ENCODE measurements around the gene ARFGAP2.
"Not testable (repeated sequence)": the region's sequence is repeated elsewhere in the genome, so short reads cannot be mapped to it uniquely, and the experiment has no call there.

The ARFGAP2 gene

GRCh38 chr11:47176328-47177228 is at the start of gene ARFGAP2:
Gene ARFGAP2 (minus strand): TSS chr11:47176879. CDS start chr11:47176853, 26 bp downstream.
- peak; percentile 99 for DNase-seq (ENCODE audit: low spot score)

- DNase-seq (ENCODE audit: low spot score), result no peak
These were observed 49.1 kb upstream of the ARFGAP2 start for GRCh38 chr11:47225552-47226400.

GRCh38 chr11:47222696-47223095 is 46.0 kb upstream of the ARFGAP2 start:
- no peak for DNase-seq (ENCODE audit: low spot score)

GRCh38 chr11:47220401-47220821 is 43.7 kb upstream of the ARFGAP2 start:
- DNase-seq (ENCODE audit: low spot score), result no peak

GRCh38 chr11:47216121-47216798 is 39.6 kb upstream of the ARFGAP2 start:
- DNase-seq (ENCODE audit: low spot score), result peak; percentile 35

GRCh38 chr11:47215366-47215910 is 38.8 kb upstream of the ARFGAP2 start:
- DNase-seq (ENCODE audit: low spot score), result no peak

GRCh38 chr11:47213950-47214565 is 37.4 kb upstream of the ARFGAP2 start:
- DNase-seq (ENCODE audit: low spot score), result peak; percentile 97

- no peak for DNase-seq (ENCODE audit: low spot score)
These were observed 36.3 kb upstream of the ARFGAP2 start for GRCh38 chr11:47212938-47213337.

GRCh38 chr11:47208628-47209027 is 31.9 kb upstream of the ARFGAP2 start:
- DNase-seq (ENCODE audit: low spot score), result no peak

GRCh38 chr11:47208008-47208552 is 31.4 kb upstream of the ARFGAP2 start:
- DNase-seq (ENCODE audit: low spot score), result not testable (repeated sequence)

GRCh38 chr11:47207459-47207858 is 30.8 kb upstream of the ARFGAP2 start:
- DNase-seq (ENCODE audit: low spot score), result no peak

GRCh38 chr11:47206577-47206976 is 29.9 kb upstream of the ARFGAP2 start:
- DNase-seq (ENCODE audit: low spot score), result not testable (repeated sequence)

GRCh38 chr11:47204637-47204989 is 27.9 kb upstream of the ARFGAP2 start:
- DNase-seq (ENCODE audit: low spot score), result no peak

- DNase-seq (ENCODE audit: low spot score), result no peak
These were observed 25.9 kb upstream of the ARFGAP2 start for GRCh38 chr11:47202576-47202975.

GRCh38 chr11:47201015-47201414 is 24.3 kb upstream of the ARFGAP2 start:
- DNase-seq (ENCODE audit: low spot score), result no peak

- not testable (repeated sequence) for DNase-seq (ENCODE audit: low spot score)
These were observed 21.5 kb upstream of the ARFGAP2 start for GRCh38 chr11:47198161-47198560.

GRCh38 chr11:47192111-47192510 is 15.4 kb upstream of the ARFGAP2 start:
- DNase-seq (ENCODE audit: low spot score), result no peak

GRCh38 chr11:47191137-47191536 is 14.5 kb upstream of the ARFGAP2 start:
- DNase-seq (ENCODE audit: low spot score), result not testable (repeated sequence)

- no peak for DNase-seq (ENCODE audit: low spot score)
These were observed 12.6 kb upstream of the ARFGAP2 start for GRCh38 chr11:47189100-47189834.

GRCh38 chr11:47188259-47188658 is 11.6 kb upstream of the ARFGAP2 start:
- DNase-seq (ENCODE audit: low spot score), result no peak

Data from Ammon's horn (tissue), 1 donor.